Colonic mucosa (tissue), 4 donors: Measurements from ENCODE around the gene COA5. TPM values are rescaled to one million over a fixed set of nuclear protein-coding genes. Genes with fewer than 3 reads are reported as not detected.
A peak's percentile ranks its signal among the peaks of the same experiment; 100 is the strongest.

ENCODE experiments used
- DNase-seq: peaks from one replicate; pipeline ENCODE4 v3.0.0-alpha.2; 2020
- H3K27ac ChIP-seq: fragments of 200-600 bp; one replicate; pipeline ENCODE4 v1.8.0; 2021
- H3K27me3 ChIP-seq: fragments of 200-600 bp; one replicate; pipeline ENCODE4 v1.8.0; 2021
- H3K36me3 ChIP-seq: fragments of 200-600 bp; one replicate; pipeline ENCODE4 v1.8.0; 2021
- H3K4me1 ChIP-seq: fragments of 200-600 bp; one replicate; pipeline ENCODE4 v1.8.0; 2021; ENCODE audit warnings: mild to moderate bottlenecking
- H3K4me3 ChIP-seq: fragments of 200-600 bp; one replicate; pipeline ENCODE4 v1.8.0; 2021
- H3K9ac ChIP-seq, 2 donors: one replicate each; pipeline ENCODE4 v1.7.0; 2013; ENCODE audit warnings: control low read depth in 2 of 2, low read depth in 2 of 2, low read length in 2 of 2
- H3K9me3 ChIP-seq: fragments of 200-600 bp; one replicate; pipeline ENCODE4 v1.8.0; 2021
- CTCF ChIP-seq: fragments of 200-600 bp; IDR thresholded peaks from one replicate; pipeline ENCODE4 v1.8.0; 2022; ENCODE audit warnings: antibody characterized with exemption, mild to moderate bottlenecking
- intact Hi-C: fragments of 100-400 bp; cut with DNase I; formaldehyde crosslinking; loops from one replicate; pipeline ENCODE4 v1.14.1; 2022
- total RNA-seq, 2 donors: library from RNA; stranded (reverse); fragmentation: NEBNext Ultra II Directional in 1 of 2; extraction: Animal tissue kit (Norgen Biotek cat#: 25700) in 1 of 2; gene quantifications; one replicate each; pipeline ENCODE4 v1.2.1, GENCODE V29; 2021
- donor health status: healthy.
- donor health status: DM: no; HTN: no; CAD: no.
- donor health status: DM: no; HTN: no; CAD: no.

COA5 gene
- total RNA-seq, 2 donors from 2014 or later: 23.5 to 27.1 TPM

GRCh38 chr2:98561902-98562695, 46.2 kb downstream of the COA5 start:
- Histone ChIP-seq H3K27me3 (no peaks in the 10 kb centered on the region), H3K4me1 (no peaks in the 10 kb centered on the region), H3K27ac (no peak overlapping the region), H3K9me3 (no peaks in the 10 kb centered on the region), H3K4me3 (no peak overlapping the region), H3K36me3 (no peaks in the 10 kb centered on the region), H3K9ac (no peak overlapping the region)
- no peak for DNase-seq
- intact Hi-C loops: loop anchor here (10.0 kb wide), 1 partner anchor 117 kb away; the partner anchor contains the start of gene INPP4A
- no peak for TF ChIP-seq CTCF

- DNase-seq: no peak
- no peak overlapping the region for H3K4me3 ChIP-seq
- H3K27ac ChIP-seq: no peak overlapping the region
- no peak for TF ChIP-seq CTCF
- no peaks in the 10 kb centered on the region for H3K4me1 ChIP-seq
- H3K27me3 ChIP-seq: no peaks in the 10 kb centered on the region
- intact Hi-C loops: loop anchor here (10.0 kb wide), 1 partner anchor 116 kb away; the partner anchor contains the start of gene INPP4A
- no peaks in the 10 kb centered on the region for H3K9me3 ChIP-seq
- H3K9ac ChIP-seq: no peak overlapping the region
- H3K36me3 ChIP-seq: no peaks in the 10 kb centered on the region
Measured at GRCh38 chr2:98561018-98561417, 47.3 kb downstream of the COA5 start.

GRCh38 chr2:98560256-98560771, 48.0 kb downstream of the COA5 start:
- no peaks in the 10 kb centered on the region for H3K4me1 ChIP-seq
- no peak overlapping the region for H3K4me3 ChIP-seq
- no peaks in the 10 kb centered on the region for H3K36me3 ChIP-seq
- H3K27me3 ChIP-seq: no peaks in the 10 kb centered on the region
- peak overlapping the region; percentile 15 for H3K27ac ChIP-seq
- intact Hi-C loops: loop anchor here (10.0 kb wide), 1 partner anchor 116 kb away; the partner anchor contains the start of gene INPP4A
- peak overlapping the region in 1 of 2 donors; percentile 5 for H3K9ac ChIP-seq
- no peaks in the 10 kb centered on the region for H3K9me3 ChIP-seq
- DNase-seq: no peak
- TF ChIP-seq CTCF: no peak

- no peak overlapping the region for H3K4me3 ChIP-seq
- H3K36me3 ChIP-seq: no peaks in the 10 kb centered on the region
- H3K4me1 ChIP-seq: no peaks in the 10 kb centered on the region
- no peak overlapping the region for H3K9ac ChIP-seq
- H3K9me3 ChIP-seq: no peaks in the 10 kb centered on the region
- no peak for TF ChIP-seq CTCF
- no peaks in the 10 kb centered on the region for H3K27me3 ChIP-seq
- DNase-seq: no peak
- no peak overlapping the region for H3K27ac ChIP-seq
- intact Hi-C loops: no loop called here
Measured at GRCh38 chr2:98559581-98559980, 48.7 kb downstream of the COA5 start.

- Histone ChIP-seq H3K27ac (no peak overlapping the region), H3K9ac (no peak overlapping the region), H3K4me1 (no peaks in the 10 kb centered on the region), H3K27me3 (no peaks in the 10 kb centered on the region), H3K36me3 (no peaks in the 10 kb centered on the region), H3K9me3 (no peaks in the 10 kb centered on the region), H3K4me3 (no peak overlapping the region)
- no peak for DNase-seq
- intact Hi-C loops: no loop called here
- TF ChIP-seq CTCF: no peak
Measured at GRCh38 chr2:98558852-98559530, 49.3 kb downstream of the COA5 start.
